Activated naive CD4-positive, alpha-beta T cell (primary cell): ENCODE measurements around the gene KIF26A.

ENCODE experiments used
- DNase-seq, 4 experiments: peaks; one replicate each; lab custom pipeline; 2025; lab: John Stamatoyannopoulos, UW

KIF26A gene

DNA sequence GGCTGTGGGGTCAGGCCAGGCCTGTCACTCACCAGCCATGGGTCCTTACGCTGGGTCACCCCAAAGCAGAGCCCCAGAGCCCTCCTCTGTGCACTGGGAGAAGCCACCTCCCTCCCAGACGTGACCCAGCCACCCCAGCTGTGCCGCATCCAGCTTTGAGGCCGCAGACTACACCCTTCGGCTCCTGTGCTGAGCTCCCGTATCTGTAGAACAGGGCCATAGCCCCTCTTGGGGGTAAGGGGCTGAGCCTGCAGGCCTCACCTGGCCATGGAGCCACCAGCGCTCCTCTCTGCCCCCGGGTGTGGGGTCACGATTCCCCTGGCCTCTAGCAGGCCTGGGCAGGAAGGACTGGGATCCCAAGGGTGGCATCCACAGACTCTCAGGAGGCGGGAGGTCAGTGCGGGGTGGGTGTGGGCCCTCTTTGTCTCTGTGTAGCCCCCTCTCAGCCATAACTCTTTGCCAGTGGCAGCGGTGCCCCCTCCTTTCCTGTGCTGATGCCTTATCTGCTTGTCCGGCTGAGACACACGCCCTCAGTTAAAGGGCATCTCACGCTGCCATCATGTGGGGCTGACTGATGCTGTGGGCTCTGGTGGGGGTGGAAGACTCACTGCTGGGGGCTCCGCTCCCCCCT is 36.6 kb upstream of the KIF26A start:
- no peak for DNase-seq

DNA sequence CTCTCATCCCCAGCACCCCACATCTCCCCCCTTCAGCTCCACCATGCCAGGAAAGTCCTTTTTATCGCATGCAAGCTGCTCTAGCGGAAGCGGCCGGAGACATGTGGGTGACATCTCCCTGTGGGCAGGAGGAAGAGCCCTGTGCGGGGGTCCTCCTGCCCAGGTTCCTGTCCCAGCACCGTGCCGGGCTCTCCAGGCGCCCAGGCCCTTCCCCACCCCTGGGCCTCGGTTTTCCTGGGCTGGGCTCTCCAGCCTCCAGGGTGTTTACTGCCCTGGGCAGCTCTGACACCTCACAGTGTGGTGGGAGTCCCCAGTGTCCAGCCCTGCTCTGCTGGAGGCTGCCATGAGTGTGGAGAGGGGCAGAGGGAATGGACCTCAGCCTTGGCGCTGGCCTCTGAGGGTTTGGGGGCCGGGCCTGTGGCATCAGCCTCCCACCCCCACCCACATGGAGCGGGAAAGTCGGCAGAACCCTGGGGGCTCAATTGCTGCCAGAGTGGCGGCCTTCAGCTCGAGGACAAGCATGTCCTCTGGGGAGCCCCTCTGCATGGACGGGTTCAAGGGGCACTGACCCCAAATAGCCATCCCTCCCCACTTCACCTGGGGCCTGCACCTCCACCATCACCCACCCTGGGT is 36.0 kb upstream of the KIF26A start:
- no peak for DNase-seq

DNA sequence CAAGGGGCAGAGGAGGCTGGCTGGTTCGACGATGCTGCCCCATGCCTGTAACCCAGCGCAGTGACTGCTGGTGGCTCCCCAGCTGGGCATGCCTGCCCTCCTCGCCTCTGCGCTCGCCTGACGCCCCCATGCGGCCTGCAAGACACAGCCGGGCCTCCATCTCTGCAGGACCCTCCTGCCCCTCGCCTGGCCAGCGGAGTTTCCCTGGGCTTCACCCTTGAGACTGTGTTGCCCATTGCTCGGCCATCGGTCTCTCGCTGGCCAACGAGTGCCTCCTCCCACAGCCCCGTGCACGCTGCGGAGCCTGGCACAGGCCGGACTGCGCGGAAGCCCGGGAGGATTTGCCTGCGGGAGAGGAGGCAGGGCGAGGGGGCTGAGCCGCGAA is 35.3 kb upstream of the KIF26A start:
- DNase-seq: no peak

DNA sequence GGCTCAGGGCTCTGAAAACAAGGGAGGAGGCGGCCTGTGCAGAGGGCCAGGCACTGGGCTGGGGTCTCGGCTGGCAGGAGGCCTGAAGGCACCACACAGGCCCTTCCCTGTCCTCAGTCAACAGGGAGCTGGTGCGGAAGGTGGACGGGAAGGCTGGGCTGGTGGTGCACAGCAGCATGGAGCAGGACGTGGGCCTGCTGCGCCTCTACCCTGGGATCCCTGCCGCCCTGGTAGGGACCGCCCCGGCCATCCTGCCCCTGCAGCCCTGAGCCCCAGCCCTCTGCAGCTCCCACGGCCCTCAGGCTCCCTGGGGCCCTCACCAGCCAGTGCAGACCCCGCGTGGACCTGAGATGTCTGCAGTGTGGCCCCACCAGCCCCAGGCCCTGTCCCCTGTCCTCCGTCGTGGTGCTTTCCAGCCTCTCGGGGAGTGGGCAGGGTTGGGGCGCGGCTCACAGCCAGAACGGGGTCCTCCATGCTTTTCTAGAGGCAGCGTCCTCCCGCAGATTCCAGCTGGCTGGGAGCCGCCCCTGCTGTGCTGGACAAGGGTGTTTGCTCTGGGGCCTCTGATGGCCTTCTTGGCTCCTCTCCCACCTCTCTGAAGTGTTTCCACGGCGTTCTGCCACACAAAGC is 34.8 kb upstream of the KIF26A start:
- DNase-seq: no peak

DNA sequence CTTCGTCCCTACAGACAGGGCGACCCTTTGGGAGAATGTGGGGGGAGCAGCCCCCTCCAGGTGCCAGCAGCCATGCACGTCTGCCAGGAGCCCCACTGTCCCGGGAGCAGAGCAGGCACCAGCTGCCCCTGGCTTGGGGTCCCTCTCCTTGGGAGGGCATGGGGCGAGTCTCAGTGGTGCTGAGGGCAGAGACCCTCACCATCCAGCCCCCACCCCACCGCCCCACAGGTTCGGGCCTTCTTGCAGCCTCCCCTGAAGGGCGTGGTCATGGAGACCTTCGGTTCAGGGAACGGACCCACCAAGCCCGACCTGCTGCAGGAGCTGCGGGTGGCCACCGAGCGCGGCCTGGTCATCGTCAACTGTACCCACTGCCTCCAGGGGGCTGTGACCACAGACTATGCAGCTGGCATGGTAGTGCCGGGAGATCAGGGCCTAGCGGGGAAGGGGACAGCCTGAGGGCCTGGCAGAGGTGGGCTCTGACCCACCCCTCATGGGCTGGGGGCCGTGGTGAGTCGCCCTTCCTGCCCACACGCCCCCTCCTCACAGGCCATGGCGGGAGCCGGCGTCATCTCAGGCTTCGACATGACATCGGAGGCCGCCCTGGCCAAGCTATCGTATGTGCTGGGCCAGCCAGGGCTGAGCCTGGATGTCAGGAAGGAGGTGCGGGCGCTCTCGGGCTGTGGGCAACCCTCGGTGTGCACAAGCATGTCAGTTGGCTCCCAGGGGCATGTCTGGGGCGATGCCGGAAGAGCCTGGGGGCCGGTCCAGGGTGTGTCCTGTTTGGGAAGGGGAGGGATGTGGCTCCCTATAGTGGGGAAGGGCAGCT is 34.1 kb upstream of the KIF26A start:
- DNase-seq: no peak

DNA sequence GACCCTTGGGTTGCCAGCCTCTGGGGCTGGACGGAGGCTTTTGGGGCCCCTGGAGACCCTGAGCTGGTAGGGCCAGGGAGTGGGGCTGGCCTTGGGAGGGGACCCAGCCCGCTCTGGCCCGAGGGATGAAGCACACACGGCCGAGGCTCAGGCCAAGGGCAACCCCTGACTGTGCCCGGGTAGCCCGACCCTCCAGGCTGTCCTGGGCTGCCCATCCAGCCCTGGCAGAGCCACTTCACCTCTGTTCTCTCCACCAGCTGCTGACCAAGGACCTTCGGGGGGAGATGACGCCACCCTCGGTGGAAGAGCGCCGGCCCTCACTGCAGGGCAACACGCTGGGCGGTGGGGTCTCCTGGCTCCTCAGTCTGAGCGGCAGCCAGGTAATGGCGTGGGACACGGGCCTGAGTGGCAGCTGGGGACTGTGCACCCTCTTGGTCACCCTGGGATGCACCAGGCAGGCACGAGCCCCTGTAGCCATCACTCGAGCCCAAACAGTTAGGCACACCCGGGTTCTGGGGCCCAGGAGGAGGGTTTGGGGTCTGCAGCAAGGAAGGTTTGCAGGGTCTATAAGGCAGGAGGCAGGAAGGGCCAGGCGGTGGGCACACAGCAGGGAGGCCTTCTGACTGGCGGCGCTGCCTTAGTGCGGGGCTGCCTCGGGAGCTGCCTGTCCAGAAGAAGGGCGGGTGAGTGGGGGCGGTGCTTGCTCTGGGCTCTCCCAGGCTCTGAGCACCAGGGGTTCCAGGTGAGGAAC is 33.1 kb upstream of the KIF26A start:
- no peak for DNase-seq

DNA sequence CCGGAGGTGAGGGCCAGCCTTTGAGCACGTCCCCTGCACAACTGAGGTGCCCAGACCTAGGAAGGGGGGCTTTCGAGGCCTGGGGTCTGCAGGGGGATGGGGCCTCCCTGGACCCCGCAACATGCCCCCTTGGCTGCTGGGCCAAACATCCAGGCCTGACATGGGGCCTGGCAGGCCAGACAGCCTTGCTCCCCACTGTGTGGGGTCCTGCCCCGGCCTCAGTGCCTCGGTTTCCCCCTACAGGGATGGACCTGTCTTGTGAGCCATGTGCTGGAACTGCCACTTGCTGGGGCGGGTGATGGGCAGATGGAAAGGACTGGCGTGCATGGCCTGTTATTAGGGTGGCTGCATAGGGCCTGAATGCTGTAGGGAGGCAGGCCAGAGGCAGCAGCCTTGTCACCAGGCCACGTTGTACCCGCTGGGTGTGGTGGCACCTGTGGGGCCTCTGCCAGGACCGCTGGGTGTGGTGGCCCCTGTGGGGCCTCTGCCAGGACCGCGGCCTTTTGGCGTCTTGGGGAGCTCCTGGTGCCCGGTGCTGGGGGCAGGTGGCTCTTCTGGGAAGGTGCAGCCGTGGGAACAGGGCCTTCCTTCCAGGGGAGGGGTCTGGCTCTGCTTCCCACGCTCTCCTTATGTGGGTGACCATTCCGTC is 32.4 kb upstream of the KIF26A start:
- no peak for DNase-seq

DNA sequence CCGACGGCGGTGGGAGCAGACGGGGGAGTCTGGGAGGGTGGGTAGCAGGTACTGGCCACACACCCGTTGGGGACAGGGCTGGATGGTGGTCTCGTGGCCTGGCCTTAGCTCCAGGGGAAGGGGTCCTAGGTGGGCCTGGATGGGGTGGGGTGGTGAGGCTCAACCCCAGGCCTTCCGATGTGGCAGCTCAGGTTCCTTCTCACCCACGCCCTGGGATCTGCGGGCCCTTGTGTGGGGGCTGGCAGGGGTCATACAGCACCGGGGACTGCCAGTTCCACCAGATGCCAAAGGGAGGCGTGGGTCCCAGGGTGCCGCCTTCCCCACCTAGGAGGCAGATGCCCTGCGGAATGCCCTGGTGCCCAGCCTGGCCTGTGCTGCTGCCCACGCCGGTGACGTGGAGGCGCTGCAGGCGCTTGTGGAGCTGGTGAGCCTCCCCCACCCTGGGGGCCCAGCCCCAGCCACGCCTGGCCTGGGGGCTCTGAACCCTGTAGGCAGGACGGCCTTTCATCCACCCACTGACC is 31.9 kb upstream of the KIF26A start:
- no peak for DNase-seq

DNA sequence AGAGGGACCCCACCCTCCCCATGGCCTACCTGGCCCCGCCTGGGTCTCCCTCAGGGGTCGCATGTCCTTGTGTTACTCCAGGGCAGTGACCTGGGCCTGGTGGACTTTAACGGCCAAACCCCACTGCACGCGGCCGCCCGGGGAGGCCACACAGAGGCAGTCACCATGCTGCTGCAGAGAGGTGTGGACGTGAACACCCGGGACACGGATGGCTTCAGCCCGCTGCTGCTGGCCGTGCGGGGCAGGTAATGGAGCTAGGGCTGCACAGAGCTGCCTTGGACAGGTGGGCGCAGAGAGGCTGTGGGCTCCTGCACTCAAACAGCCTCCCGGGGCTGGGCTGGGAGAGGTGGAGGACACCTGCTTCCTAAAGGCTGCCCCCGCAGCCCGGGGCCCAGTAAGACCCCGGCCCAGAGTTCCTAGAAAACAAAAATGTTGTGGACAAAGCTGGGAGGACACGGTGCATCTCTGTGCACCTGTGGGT is 31.2 kb upstream of the KIF26A start:
- DNase-seq: no peak

DNA sequence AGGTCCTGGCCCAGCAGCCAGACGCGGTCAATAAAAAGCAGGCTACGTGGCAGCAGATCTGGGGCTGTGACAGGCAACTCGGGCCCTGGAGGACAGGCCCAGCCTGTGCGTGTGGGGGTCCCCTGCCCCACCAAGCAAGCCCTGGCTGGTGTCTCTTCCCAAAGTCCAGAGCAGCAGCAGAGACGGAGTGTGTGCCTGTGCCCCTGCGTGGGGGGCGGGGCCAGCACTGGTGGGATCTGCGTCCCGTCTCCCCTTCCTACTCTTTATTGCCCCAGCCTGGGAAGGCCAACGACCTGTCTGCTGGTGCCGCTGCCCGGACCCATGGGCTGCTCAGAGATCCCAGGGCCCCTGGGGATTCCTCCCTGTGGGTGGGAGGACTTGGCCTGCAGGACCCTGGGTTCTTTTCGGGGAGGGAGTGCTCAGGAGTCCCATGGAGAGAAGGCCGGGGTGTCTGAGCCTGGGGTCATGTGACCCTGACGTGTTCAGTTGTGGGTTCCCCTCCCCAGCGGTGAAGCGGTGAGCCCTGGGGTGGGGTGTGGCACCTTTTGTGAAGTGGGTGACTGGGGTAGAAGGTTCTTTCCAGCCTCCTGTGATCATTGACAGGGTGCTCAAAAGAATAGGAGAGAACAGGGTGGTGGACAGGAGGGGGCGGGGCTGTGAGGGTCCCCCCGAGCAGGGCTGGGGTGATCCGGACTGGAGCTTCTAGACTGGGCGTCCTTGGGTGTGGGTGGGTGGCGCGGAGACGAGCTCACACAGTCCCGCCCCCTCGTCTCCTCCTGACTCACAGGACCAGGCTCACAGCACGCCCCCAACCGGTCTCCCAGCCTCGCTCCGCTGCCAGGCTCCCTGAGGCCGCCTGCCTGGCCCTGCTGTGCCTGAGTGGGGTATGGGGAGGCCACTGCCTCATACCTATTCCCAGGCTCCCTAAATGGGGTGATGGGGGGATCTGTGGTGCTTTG is 30.5 kb upstream of the KIF26A start:
- no peak for DNase-seq

DNA sequence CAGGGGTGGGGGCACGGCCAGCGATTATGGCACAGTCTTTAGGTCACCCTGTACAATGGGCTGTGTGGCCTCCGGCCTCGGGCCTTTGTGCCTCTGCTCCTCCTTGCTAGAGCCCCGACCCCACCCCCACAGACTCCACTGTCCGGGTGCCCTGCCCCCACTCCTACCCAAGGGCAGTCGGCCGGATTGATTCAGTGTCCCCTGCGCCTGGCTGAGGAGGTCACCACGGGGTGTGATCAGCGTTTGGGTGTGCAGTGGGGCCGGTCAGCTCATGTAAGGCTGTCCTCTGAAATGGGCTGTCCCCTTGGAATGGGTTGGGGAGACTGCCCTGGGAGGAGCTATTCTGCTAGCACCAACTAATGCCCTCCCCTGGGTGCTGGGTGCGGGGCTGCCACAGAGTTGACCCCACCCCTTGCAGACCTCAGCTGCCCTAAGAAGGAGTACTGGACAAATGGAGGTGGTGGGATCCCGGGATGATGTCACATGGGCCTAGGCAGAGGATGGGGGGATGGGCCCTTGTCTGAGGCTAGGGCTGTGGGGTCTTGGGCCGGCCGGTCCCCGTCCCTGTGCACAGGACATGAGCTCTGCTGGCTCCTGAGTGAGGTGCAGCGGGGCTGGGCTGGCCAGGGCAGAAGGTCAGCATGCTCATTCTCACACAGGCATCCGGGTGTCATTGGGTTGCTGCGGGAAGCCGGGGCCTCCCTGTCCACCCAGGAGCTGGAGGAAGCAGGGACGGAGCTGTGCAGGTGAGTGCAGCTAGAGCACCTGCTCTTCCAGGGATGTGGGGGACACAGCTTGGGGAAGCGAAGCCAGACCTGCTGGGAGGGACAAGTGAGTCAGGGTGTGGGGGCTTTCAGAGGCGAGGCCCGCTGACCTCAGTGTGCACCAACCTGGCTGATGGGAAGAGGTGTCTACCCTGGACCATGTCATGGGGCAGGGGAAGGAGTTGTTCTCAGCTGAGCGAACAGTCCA is 29.5 kb upstream of the KIF26A start:
- DNase-seq: no peak

DNA sequence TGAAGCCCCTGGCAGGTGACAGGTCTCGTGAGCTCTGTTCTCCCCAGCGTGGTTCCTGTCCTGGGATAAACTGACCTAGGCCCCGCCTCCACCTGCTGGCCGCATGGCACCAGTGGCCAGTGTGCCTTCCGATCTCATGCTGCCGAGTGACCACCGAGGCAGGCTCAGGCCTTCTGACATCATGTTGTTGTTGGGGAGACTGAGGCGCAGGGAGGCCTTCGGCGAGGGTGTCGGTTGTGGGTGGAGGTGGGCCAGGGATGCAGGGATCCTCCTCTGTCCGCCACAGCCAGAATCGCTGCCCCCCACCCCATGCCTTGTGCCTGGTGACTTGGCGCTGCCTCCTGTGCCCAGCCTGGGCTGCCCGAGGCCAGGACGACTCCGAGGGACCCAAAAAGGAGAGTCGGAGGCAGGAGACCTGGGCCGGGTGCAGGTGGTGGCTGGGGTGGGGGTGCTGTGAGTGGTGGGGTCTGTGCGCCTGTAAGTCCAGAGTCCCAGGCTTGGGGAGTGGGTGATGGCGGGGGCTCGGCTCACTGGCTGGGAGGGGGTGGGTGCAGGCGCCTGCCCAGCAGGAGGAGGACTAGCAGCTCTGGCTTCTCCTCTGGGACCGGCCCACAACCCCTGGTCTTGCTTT is 28.5 kb upstream of the KIF26A start:
- DNase-seq: no peak

DNA sequence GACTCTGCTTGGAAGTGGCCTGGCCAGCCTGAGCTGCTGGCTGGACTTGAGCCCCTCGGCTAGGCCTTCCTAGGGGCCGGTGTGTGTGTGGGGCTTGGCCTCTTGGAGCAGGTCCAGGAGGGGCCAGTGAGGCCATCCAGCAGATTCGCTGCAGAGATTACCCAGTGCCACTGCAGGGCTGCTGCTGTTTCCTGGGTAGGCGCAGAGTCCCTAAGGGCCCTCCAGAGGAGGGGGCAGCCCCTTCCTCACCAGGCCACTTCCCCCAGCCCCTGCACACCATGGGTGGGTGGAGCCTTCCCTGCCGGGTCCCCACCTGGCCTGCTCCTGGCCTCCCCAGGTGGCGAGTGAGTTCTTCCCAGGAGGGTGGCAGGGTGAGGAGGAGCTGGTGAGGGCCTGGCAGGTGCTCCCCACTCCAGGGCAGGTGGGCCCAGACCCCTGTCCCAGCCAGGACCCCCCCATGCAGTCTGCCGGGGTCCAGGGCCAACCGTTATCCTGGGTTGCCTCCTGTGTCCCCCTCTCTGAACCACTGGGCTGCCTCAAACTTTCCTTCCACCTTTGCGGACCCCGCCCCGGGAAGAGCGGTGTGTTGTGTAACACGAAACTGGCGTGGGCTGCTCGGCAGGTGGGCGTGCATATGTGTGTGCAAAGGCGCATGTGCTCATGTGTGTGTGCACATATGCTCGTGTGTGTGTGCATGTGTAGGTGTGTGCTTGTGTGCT is 27.7 kb upstream of the KIF26A start:
- DNase-seq: no peak

DNA sequence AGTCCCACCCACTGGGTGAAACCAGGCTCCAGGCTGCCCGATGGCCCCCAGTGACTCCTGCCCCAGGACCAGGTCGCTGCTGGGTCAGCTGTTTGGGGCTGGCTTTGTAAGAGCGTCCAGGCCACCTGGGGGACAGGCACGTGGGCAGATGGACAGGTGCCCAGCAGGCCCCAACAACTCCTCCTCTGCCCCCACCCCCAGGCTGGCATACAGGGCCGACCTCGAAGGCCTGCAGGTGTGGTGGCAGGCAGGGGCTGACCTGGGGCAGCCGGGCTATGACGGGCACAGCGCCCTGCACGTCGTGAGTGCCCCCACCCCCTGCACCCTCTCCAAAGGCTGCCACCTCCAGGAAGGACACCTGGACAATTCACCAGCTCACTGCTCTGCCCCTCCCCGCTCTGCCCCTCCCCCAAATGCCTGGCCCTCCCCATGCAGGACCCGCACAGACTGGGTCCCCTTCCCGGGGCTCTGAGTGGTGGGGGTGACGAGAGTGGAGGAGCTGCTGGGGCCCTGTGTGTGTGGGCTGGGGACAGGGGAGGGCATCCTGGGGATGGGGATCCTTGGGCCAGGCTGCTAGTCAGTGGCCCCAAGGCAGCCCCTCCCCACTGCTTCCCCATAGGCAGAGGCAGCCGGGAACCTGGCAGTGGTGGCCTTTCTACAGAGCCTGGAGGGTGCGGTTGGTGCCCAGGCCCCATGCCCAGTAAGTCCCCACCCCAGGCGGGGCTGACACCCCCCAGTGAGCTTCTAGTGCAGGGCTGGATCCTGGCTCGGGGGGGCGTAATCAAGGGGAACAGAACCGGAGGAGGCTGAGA is 26.9 kb upstream of the KIF26A start:
- no peak for DNase-seq

DNA sequence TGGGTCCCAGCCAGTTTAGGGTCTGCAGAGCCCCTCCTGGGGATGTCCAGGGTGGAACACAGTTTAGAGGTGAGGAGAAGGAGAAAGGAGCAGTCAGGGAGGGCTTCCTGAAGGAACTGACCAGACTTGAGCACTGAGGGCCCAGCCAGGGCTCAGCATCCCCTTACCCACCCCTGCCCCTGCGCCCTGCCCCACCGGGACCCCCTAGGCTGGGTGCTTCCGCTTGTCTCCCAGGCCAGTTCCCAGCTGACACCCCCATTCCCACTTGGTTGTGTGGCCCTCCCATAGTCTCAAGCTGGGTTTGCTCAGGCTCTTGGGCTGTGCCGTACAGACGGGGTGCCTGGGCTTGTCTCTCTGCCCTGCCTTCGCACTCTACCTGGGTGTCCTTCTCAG is 26.3 kb upstream of the KIF26A start:
- DNase-seq: no peak

DNA sequence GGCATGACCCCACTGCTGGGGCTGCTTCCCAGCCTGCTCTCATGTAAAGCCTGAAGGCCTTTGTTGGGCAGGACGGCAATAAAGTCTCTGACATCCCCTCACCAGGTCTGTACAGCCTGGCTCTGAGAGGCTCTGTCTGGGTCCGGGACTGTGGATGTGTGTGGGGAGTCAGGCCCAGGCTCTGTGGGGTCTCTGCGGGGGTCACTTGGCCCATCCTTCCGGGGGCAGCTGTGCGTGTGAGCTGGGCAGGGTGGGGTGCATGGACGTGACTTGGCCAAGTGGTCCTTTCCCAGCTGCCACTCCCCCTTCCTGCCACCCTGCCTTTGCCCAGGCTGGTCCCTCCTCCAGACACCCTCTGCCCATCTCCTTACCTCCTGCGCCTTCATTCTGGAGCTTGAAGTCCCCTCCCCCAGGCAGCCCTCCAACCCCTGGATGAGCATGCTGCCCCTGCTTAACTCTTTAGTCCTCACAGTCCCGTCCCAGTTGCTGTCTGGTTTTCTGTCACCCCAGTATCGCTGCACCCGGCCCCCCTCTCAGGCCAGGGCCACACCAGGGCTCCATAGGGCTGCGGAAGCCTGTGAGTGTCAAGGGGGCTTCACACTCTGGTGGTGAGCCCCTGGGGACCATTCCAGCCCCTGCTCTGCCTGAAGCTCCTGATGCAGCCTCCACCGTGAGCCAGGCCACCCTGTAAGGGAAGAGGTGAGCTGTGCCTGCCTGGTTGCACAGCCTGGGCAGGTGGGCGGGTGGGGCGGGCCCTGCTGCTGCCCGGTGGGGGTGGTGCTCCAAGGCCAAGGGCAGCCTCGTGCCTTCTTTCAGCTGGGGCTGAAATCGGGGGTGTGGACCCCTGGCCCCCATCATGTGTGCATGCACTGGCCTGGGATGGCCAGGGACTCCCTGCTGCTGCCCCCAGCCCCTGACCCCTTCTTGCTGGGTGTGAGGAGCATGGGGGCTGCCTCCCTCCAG is 25.5 kb upstream of the KIF26A start:
- DNase-seq: no peak
